HL-60/S4 treated with retinoic acid at 250 ng/mL for 4 days and 3 days (cell line): Measurements from ENCODE around the gene TBATA.

ENCODE experiments used
- in situ Hi-C: fragments of 300-500 bp; cut with MboI; formaldehyde crosslinking; loops from 2 replicates; pipeline ENCODE4 v1.7.0; 2022; ENCODE audit warnings: low sequenced_read_pairs

The TBATA gene

GRCh38 chr10:70722820-70723424, 62.3 kb downstream of the TBATA start:
- in situ Hi-C loops: no loop called here
